T-helper 1 cell treated with Interleukin-12 subunit alpha and Interleukin-12 subunit beta and Interleukin-4 antibody, amounts not matched to agents 30 μg/mL and 1 μg/mL, for 36 hours (primary cell): ENCODE results near the gene BCAR1.
A peak's percentile ranks its signal among the peaks of the same experiment; 100 is the strongest.
"Not testable (repeated sequence)": the region's sequence is repeated elsewhere in the genome, so short reads cannot be mapped to it uniquely, and the experiment has no call there.

ENCODE experiments used
- H3K27ac Mint-ChIP-seq: one replicate; pipeline ENCODE4 v1.8.0; 2021; ENCODE audit warnings: mild to moderate bottlenecking, mixed read lengths
- H3K27me3 Mint-ChIP-seq: one replicate; pipeline ENCODE4 v1.8.0; 2021; ENCODE audit warnings: low read depth, mixed read lengths
- H3K36me3 Mint-ChIP-seq: one replicate; pipeline ENCODE4 v1.8.0; 2021; ENCODE audit warnings: low read depth, mixed read lengths
- H3K4me1 Mint-ChIP-seq: one replicate; pipeline ENCODE4 v1.8.0; 2021; ENCODE audit warnings: low read depth, mixed read lengths
- H3K4me3 Mint-ChIP-seq: one replicate; pipeline ENCODE4 v1.8.0; 2021; ENCODE audit warnings: mild to moderate bottlenecking, moderate library complexity, mixed read lengths
- H3K9me3 Mint-ChIP-seq: one replicate; pipeline ENCODE4 v1.8.0; 2021; ENCODE audit warnings: mixed read lengths

Gene BCAR1

DNA sequence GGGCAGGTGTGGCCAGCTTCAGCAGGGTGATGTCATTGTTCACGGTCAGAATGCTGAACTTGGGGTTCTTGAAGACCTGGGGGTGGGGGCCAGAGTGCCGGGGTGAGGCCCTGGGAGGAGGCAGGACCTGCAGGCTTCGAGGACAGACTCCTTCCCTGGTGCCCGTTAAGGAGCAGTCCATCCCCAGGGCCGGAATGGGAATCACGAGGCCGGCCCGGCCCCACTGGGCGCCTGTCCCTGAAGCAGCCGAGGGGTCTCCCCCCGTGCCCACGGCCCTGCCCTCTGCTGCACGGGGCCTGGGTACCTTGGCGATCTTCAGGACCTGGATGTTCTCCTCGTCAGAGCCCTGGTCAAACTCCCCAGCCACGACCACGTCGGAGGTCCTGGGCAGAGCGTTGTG, 46.0 kb downstream of the BCAR1 start:
- not testable (repeated sequence) for H3K27ac Mint-ChIP-seq, H3K9me3 Mint-ChIP-seq, H3K36me3 Mint-ChIP-seq, H3K4me3 Mint-ChIP-seq, H3K4me1 Mint-ChIP-seq, H3K27me3 Mint-ChIP-seq

DNA sequence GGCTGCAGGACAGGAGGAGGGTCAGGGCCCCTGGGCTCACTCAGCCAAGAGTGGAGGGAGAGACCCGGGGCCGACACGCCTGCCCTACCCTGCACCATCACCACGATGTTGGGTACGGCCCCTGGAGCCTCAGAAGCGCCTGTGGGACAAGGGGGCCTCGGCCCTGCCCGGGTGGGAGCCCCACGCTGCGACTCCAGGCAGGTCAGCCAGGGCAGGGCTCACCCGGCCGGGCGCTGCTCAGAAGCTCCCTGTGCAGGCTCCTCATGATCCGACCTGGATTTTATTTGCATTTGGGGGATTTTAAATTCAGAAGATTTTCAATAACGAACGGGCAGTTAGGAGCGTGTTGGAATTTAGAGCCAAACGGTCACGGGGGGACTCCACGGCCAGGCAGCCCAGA, 46.5 kb downstream of the BCAR1 start:
- H3K36me3 Mint-ChIP-seq, H3K4me3 Mint-ChIP-seq, H3K4me1 Mint-ChIP-seq, H3K27me3 Mint-ChIP-seq, H3K9me3 Mint-ChIP-seq, H3K27ac Mint-ChIP-seq: not testable (repeated sequence)

DNA sequence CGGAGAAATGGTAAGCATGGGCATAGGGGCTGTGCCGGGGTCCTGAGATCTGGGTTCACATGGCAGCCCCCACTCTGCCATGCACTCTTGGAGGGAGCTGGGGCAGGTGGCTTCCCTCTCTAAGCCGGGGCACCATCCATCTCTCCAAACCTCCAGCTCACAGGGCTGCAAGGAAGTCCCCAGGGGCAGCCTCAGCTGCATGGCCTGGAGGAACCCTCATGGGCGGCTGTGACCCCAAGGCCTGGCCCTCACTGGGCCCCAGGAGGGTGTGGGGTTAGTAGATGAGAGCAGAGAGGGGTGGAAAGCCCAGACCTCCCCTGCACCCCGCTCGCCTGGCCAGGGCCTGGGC, 47.0 kb downstream of the BCAR1 start:
- no peak overlapping the region for H3K27ac Mint-ChIP-seq
- no peak overlapping the region for H3K4me3 Mint-ChIP-seq
- no peaks in the 10 kb centered on the region for H3K9me3 Mint-ChIP-seq
- no peaks in the 10 kb centered on the region for H3K36me3 Mint-ChIP-seq
- H3K4me1 Mint-ChIP-seq = peaks cover under 1% of the 10 kb centered on the region
- peaks cover under 1% of the 10 kb centered on the region for H3K27me3 Mint-ChIP-seq

DNA sequence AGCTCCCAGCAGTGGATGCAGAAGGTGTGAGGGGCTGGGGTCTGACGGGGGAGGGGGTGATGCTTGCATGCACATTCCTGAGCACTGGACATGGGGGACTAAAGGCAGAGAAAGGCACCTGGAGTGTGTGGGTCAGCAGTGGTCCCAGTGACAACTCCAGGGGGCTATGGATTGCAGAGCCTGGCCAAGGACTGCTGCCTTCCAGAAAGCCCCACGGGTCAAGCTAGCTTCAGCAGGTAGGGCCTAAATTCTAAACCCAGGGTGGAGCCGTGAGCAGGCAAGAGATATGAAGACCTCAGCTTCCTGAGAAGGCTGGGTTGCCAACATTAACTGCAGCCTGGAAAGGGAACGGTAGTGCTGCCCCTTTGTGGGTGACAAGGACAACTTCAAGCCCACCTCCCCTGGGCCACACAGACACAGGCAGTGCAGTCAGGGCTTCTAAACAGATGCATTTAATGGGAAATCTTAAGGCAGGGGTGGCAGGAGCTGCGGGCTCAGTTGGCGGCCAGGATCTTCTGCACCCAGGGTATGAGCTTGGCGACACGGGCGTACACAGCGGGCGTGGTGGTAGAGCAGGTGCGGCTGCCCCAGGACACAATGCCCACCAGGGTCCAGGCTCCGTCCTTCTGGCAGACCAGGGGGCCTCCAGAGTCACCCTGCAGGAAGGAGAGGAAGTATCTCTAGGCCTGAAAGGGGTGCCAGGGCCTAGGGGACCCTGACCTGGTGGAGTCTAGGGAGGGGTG, 47.6 kb downstream of the BCAR1 start:
- H3K27ac Mint-ChIP-seq = peak overlapping the region; percentile 49
- peaks cover 4% of the 10 kb centered on the region for H3K27me3 Mint-ChIP-seq
- no peaks in the 10 kb centered on the region for H3K9me3 Mint-ChIP-seq
- H3K4me3 Mint-ChIP-seq = no peak overlapping the region
- H3K4me1 Mint-ChIP-seq = peaks cover 2% of the 10 kb centered on the region
- no peaks in the 10 kb centered on the region for H3K36me3 Mint-ChIP-seq

DNA sequence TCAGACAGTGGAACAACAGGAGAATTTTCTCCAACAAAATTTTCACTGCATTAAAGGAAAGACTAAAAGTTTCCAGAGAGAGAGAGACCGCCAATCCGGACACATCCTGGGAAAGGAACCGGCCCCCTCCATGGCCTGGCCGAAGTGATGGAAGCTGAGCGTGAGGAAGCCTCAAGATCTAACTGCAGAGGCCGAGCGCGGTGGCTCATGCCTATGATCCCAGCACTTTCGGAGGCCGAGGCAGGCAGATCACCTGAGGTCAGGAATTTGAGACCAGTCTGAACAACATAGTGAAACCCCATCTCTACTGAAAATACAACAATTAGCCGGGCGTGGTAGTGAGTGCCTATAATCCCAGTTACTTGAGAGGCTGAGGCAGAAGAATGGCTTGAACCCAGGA, 48.3 kb downstream of the BCAR1 start:
- peaks cover 2% of the 10 kb centered on the region for H3K4me1 Mint-ChIP-seq
- no peaks in the 10 kb centered on the region for H3K36me3 Mint-ChIP-seq
- no peak overlapping the region for H3K4me3 Mint-ChIP-seq
- peaks cover 9% of the 10 kb centered on the region for H3K27me3 Mint-ChIP-seq
- H3K9me3 Mint-ChIP-seq = no peaks in the 10 kb centered on the region
- no peak overlapping the region for H3K27ac Mint-ChIP-seq

DNA sequence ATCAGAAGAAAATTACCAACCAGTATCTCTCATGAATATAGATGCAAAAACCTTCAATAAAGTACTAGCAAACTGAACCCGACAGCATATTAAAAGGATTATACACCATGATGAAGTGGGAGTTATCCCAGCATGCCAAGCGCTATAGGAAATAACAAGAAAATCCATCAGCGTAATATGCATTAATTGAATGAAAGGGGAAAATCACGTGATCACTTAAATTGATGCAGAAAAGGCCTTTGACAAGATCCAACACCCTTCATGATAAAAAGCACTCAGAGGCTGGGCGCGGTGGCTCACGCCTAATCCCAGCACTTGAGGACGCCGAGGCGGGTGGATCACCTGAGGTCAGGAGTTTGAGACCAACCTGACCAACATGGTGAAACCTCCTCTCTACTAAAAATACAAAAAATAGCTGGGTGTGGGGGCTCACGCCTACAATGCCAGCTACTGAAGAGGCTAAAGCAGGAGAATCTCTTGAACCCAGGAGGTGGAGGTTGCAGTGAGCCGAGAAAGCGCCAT, 49.3 kb downstream of the BCAR1 start:
- Mint-ChIP-seq H3K9me3 (no peaks in the 10 kb centered on the region), H3K27me3 (peaks cover 18% of the 10 kb centered on the region), H3K36me3 (no peaks in the 10 kb centered on the region), H3K4me3 (no peak overlapping the region), H3K27ac (no peak overlapping the region), H3K4me1 (peaks cover 4% of the 10 kb centered on the region)

DNA sequence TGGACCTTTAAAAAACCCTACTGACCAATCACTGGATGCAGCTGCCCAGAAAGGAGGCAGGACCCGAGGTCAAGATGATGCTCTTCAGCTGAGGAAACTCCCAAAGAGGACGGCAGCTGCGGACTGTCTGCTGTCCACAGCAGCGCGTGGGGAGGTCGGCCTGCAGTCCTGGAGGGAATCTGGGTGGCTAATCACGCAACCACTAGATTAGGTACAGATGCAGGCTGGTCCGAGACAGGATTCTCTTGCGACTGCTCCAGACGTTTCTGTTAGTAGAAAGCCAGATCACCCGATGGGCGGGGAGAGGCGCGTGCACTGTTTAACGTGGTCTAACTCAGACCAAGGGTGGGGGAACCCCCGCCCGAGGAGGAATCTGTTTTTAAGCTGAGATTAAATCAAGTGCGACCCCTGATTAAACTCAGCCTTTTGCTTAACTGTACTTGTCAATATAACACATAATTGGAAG, 53.3 kb downstream of the BCAR1 start:
- no peaks in the 10 kb centered on the region for H3K36me3 Mint-ChIP-seq
- H3K27me3 Mint-ChIP-seq = peaks cover 26% of the 10 kb centered on the region
- no peaks in the 10 kb centered on the region for H3K9me3 Mint-ChIP-seq
- no peak overlapping the region for H3K4me3 Mint-ChIP-seq
- H3K4me1 Mint-ChIP-seq = peaks cover 4% of the 10 kb centered on the region
- no peak overlapping the region for H3K27ac Mint-ChIP-seq

DNA sequence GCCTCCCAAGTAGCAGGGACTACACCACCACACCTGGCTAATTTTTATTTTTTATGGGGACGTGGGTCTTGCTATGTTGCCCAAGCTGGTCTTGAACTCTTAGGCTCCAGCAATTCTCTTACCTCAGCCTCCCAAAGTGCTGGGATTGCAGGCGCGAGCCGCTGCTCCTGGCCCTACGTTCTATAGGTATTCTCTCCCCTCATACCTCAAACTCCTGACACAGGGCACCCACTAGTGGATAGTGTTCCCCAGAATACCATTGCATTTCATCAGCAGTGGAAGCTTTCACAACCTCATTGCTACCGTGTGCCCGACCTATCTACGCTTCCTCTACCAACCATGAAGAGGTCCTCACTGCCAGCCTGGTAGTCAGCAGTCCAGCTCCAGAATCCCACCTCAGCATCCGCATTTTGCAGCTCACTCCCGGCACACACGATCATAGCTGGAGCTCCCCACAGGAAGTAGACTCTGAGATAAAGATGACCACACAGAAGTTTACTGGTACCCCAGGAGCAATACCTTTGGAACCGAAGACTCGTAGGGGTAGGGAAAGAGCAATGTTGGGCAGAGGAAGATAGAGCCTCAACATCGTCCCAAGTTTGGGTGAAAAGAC, 53.8 kb downstream of the BCAR1 start:
- Mint-ChIP-seq H3K27me3 (peaks cover 30% of the 10 kb centered on the region), H3K4me1 (peaks cover 4% of the 10 kb centered on the region), H3K36me3 (no peaks in the 10 kb centered on the region), H3K4me3 (no peak overlapping the region), H3K27ac (no peak overlapping the region), H3K9me3 (no peaks in the 10 kb centered on the region)

DNA sequence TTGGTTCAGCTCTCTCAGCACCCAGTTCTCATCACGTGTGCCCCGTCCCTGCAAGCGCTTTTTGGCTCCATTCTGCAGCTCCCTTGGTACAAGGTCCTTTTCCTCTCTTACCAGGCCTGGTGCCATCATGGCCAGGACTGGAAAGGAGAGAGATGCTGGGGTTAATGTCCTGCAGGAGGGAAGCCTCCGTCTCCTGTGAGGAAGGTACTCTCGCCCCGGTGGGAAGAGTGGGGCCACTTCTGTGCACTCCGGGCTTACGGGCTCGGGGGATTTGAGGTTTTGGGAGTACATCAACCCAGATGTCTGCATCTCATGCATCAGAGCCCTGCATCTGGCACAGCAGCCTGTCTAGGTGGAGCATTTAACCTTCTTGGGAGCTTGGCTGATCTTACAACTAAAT, 54.6 kb downstream of the BCAR1 start:
- no peaks in the 10 kb centered on the region for H3K9me3 Mint-ChIP-seq
- no peak overlapping the region for H3K27ac Mint-ChIP-seq
- H3K4me3 Mint-ChIP-seq = no peak overlapping the region
- peaks cover 30% of the 10 kb centered on the region for H3K27me3 Mint-ChIP-seq
- H3K4me1 Mint-ChIP-seq = peaks cover 4% of the 10 kb centered on the region
- H3K36me3 Mint-ChIP-seq = no peaks in the 10 kb centered on the region

DNA sequence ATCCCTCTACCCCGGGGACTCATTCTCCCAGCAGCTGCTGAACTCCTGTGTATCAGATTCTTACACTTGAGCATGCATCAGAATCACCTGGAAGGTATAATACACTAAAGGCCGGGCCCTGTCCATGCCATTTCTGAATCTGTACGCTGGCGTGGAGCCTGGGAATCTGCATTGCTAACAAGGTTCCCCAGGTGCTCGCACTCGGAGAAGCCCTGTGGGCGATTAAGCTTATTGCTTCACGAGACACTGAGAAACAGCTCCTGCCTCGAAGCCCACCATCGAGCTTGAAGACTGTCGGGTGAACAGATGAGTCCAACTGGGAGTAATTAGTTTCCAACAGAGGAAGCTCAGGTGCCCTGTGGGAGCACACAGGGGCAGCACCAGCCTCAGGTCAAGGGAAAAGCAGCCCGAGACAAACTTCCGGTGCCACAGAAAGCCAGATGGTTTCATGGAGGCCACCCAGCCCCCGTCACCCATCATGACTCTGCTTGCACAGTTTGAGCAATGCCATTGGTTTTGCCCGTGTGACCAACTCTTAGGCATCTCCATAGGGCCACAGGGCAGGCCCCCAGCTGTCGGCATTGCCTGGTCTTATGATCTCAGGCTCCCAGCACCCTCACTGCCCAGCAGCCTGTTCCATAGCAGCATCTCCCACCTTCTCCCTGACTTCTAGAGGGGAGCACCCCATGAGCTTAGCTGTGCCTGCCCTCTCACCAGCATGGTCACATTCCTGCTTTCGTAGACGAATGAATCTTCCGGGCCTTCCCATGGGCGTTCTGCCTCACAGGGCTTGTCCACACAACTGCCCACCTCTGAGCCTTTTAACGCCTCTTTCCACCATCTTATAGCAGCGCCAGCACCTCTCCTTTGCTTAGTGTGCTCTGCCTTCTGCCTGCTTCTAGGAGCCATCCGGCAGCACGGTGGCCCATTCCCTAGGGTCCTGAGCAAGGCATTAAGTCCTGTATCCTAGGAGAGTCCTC, 55.3 kb downstream of the BCAR1 start:
- Mint-ChIP-seq H3K4me3 (no peak overlapping the region), H3K27me3 (peaks cover 30% of the 10 kb centered on the region), H3K36me3 (no peaks in the 10 kb centered on the region), H3K27ac (no peak overlapping the region), H3K4me1 (peaks cover 4% of the 10 kb centered on the region), H3K9me3 (no peaks in the 10 kb centered on the region)

DNA sequence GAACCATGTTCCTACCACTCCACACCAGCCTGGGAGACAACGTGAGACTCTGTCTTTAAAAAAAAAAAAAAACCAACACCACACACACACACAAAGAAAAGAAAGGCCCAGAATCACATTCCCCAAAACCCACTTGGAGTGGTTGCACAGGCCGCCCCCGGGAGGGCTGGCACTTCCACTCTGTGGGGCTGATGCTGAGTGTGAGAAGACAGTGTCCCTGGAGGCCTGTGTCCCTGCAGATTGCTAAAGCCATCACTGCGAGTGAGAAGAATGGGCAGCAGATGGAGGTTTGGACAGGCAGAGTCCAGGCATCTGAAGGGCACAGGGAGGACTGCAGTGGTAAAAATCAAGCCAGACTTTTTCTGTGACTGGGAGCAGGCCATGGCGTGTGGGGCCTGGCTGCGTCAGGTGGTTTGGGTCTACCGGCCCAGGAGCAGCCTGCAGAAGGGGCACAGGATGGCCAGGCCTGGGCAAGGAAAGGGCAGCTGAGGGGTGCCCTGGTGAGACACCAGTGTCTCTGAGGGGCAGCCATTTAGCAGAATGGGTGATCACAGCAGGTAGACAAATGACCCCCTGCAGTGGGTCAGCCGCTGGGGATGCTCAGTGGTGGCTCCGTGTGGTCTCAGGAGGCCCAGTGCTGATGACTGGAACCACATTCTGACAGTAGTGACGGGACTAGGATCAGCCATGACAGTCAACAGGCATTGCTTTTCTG, 57.5 kb downstream of the BCAR1 start:
- Mint-ChIP-seq H3K36me3 (no peaks in the 10 kb centered on the region), H3K9me3 (no peaks in the 10 kb centered on the region), H3K27ac (no peak overlapping the region), H3K4me3 (no peak overlapping the region), H3K4me1 (peaks cover 2% of the 10 kb centered on the region), H3K27me3 (peaks cover 29% of the 10 kb centered on the region)

DNA sequence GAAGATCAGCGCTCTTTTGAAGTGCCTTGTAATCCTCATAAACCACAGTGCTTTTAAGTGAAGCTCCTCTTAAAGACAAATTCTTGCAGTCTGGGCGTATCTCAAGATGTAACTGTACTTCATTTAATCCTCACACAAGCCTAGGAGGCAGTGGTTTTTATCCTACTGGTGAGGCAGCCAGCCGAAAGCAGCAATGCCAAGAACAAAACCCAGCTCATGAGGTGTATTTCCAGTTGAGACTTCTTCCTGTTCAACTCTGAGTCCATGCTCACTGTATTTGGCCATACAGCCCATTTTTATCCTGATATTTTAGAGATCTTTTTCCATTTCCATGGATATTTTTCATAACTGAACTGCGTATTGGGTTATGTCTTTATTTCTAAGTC, 58.2 kb downstream of the BCAR1 start:
- Mint-ChIP-seq H3K27me3 (peaks cover 26% of the 10 kb centered on the region), H3K4me3 (no peak overlapping the region), H3K36me3 (no peaks in the 10 kb centered on the region), H3K27ac (no peak overlapping the region), H3K4me1 (peaks cover 2% of the 10 kb centered on the region), H3K9me3 (no peaks in the 10 kb centered on the region)

DNA sequence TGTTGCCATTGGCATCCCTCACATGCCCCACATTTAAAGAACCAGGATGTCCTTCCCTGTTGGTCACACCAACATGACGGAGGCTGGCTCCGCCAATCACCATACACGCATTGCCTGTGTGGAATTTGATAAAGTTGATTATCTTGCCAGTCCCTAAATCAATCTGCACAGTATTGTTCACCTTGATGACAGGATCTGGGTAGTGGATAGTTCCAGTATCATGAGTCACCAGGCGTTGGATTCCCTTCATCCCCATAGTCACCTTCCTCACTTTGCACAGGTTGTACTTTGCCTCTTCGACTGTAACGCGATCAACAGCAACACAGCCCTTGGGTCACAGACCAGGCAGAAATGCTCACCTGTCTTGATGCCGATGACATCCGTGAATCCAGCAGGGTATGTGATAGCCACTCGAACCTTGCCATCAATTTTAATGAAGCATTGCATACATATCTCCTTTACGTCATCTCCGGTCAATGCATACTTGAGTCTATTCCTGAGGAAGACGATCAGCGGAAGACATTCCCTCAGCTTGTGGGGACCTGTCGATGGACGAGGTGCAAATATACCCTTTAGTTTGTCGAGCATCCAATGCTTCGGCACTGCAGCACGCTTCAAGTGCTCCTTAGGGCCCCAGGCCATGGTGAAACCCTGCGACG, 58.7 kb downstream of the BCAR1 start:
- peaks cover 2% of the 10 kb centered on the region for H3K4me1 Mint-ChIP-seq
- no peak overlapping the region for H3K27ac Mint-ChIP-seq
- H3K36me3 Mint-ChIP-seq = no peaks in the 10 kb centered on the region
- H3K4me3 Mint-ChIP-seq = no peak overlapping the region
- no peaks in the 10 kb centered on the region for H3K9me3 Mint-ChIP-seq
- peaks cover 21% of the 10 kb centered on the region for H3K27me3 Mint-ChIP-seq
